Fibroblast of the aortic adventitia (primary cell): ENCODE data around the gene TPH1. TPM values are rescaled to one million over a fixed set of nuclear protein-coding genes. Genes with fewer than 3 reads are reported as not detected.

Experiments
- DNase-seq: peaks from one replicate; pipeline ENCODE4 v3.0.0-alpha.2; 2010; ENCODE audit warnings: low read depth
- H3K4me3 ChIP-seq: 2 replicates; pipeline ENCODE4 v1.5.1; 2011; ENCODE audit warnings: low read depth, mild to moderate bottlenecking, control low read depth, low read length, moderate library complexity
- total RNA-seq: library from RNA; depleted of rRNA; stranded (reverse); fragments of >200 nt; gene quantifications from 2 replicates; pipeline ENCODE4 v1.2.3, GENCODE V29; 2012; ENCODE audit warnings: low replicate concordance
- TF ChIP-seq, protein P1 (sequence below): IDR thresholded peaks from 2 replicates; pipeline ENCODE4 v1.5.1; 2011; ENCODE audit warnings: mild to moderate bottlenecking, low read length, control low read depth, inconsistent platforms; ENCODE audit not compliant: insufficient read depth

Gene TPH1
- total RNA-seq, 1 donor = 0.18 TPM

DNA sequence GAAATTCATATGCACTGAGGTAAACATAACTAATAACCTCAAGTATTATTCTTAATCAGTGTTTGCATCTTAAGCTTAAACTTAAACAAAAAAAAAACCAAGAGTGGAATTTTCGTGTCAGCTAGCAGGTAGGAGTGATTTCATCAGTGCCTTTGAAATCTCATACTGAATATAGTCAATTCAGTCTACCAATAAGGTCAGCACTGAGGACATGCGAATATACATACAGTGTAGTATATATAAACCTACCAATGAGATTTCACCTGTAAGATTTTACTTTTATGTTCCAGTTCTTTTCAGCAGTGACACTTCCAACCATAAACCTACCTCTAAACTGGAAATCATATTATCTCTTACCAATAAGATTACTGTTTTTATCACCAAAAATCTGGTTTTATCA is 32.8 kb upstream of the TPH1 start:
- H3K4me3 ChIP-seq = no peak overlapping the region
- no peak for DNase-seq
- TF ChIP-seq, protein P1, sequence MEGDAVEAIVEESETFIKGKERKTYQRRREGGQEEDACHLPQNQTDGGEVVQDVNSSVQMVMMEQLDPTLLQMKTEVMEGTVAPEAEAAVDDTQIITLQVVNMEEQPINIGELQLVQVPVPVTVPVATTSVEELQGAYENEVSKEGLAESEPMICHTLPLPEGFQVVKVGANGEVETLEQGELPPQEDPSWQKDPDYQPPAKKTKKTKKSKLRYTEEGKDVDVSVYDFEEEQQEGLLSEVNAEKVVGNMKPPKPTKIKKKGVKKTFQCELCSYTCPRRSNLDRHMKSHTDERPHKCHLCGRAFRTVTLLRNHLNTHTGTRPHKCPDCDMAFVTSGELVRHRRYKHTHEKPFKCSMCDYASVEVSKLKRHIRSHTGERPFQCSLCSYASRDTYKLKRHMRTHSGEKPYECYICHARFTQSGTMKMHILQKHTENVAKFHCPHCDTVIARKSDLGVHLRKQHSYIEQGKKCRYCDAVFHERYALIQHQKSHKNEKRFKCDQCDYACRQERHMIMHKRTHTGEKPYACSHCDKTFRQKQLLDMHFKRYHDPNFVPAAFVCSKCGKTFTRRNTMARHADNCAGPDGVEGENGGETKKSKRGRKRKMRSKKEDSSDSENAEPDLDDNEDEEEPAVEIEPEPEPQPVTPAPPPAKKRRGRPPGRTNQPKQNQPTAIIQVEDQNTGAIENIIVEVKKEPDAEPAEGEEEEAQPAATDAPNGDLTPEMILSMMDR = no peak

DNA sequence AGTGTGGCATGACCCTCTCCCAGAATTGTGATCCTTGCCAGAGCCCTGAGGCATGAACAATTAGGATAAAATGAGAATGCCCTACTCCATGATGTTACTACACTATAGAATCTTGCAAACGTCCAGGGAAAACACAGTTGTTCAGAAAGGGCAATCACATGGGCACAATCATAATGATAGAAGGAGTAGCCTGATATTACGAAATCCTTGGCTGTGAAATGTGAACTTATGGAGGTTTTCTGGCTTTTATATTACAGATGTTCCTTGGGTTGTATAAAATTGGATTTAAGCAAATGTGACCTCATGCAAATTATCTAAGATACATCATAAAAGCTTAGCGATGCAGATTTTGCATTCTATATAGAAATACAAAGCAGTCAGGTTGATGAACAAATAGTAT is 29.4 kb upstream of the TPH1 start:
- no peak for DNase-seq
- TF ChIP-seq, protein P1 = no peak
- no peak overlapping the region for H3K4me3 ChIP-seq

DNA sequence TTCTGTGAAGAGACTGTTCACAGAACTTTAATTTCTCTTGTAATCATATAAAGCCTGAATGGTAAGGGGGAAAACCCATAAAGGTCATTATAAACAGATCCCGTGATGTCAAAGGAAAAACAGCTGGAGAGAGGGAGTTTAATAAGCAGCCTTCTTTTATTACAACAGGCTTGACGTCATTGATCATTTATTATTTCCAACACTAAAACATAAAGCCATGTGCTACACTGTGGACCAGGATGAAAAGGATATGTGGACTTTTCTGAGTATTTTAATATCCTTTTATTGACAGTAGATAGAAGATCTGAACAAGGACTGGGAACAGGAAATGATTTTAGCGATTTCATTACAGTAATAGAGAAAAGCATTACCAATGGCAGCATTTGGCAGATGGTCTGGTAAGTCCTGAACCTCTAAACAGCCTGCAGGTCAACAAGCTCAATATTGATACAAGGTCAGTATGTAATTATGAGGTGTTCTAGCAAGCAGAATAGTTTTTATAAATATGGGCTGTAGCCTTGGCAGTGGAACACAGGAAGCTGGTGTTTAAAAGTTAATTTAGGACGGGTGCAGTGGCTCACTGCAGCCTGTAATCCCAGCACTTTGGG is 25.1 kb upstream of the TPH1 start:
- no peak for DNase-seq
- TF ChIP-seq, protein P1 = no peak
- H3K4me3 ChIP-seq = no peak overlapping the region

DNA sequence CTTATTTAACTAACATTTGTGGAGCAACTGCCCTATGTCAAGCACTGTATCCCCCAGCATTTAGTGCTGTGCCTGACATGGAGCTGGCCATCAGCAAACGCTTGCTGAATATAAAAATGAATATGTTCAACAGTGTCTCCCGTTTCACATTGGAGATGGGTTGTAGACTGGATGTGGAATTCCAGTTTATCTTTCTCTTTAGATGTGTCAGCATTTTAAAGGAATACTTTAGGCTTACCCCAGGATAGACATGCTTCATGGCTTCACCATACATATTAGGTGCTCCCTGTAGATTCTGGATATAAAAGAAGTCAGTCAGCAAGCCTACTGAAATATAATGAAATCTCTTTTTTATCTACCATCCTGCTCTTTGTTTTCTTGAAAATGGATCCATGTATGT is 21.3 kb upstream of the TPH1 start:
- DNase-seq = no peak
- TF ChIP-seq, protein P1 = no peak
- H3K4me3 ChIP-seq = no peak overlapping the region

DNA sequence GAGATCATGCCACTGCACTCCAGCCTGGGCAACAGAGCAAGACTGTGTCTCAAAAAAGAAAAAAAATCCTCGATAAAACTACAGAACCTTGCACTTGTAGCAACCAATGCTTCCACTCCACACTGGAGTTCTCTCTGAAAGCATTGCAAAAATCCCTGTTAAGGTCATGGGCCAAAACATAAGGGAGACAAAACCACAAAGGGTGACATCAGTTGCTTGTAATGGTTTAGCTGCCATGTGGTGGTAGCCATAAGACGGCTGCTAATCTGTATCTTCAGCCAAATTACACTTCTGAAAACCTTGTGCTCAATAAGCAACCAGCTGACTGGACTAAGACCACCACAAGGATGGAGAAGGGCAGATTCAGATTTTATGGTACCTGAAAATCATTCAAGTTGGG is 20.6 kb upstream of the TPH1 start:
- H3K4me3 ChIP-seq = no peak overlapping the region
- TF ChIP-seq, protein P1 = no peak
- no peak for DNase-seq

DNA sequence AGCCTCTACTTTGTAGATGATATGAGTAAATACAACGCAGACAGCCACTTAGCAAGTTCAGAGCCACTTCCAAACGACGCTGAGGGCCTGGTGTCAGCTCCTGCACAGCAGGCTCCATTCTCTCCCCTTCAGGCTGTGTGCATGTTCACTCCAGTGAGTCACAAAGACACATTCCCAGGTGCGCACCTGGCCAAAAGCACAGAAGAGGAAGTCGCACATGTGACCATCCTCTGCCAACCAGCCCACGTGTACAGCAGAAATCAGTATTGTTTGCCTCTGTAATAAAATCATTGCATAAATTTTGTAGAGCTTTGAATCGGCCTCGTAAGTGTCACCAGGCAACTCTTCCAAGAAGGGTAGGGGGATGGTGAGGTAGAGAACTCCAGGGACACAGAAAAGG is 19.5 kb upstream of the TPH1 start:
- TF ChIP-seq, protein P1 = no peak
- DNase-seq = no peak
- H3K4me3 ChIP-seq = no peak overlapping the region

DNA sequence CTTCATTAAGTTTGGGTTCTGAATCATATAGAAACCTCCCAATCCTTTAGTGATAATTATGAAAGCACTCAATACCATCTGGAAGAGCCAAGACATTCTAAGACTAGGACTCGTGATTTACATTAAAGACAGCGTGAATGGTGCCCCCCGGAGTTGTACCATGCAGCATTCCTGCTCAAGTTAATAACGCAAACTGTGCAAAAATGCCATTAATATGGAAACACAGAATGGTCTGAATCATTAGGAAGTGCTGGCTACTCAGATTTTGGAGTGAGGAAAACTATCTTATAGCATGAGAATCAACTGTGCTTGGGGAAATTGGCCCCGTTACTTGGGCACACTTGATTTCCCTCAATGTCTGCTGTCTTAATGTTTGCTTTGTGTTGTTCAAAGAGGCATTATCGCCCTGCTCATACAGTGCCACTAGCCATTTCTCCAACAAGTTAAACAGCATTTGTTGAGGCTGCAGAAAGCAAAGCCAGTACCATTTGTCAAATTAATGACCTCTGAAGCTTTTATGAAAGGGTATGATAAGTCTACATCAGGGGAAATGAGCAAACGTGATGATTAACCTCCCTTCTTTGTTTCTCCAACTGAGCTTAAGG is 18.5 kb upstream of the TPH1 start:
- no peak overlapping the region for H3K4me3 ChIP-seq
- TF ChIP-seq, protein P1 = no peak

More for the DNA sequence above, 18.5 kb upstream of the TPH1 start:
- DNase-seq = no peak
